ENCODE measurements around the gene SMTNL2.
A peak's percentile ranks its signal among the peaks of the same experiment; 100 is the strongest.
"Not testable (repeated sequence)": the region's sequence is repeated elsewhere in the genome, so short reads cannot be mapped to it uniquely, and the experiment has no call there.

SMTNL2 gene

GRCh38 chr17:4634976-4635375 is 50.6 kb downstream of the SMTNL2 start:
- no peak for DNase-seq (ENCODE audit: low read depth in 2 of 2)

GRCh38 chr17:4635823-4636375 is 51.6 kb downstream of the SMTNL2 start:
- no peak for DNase-seq (ENCODE audit: low read depth in 2 of 2)

GRCh38 chr17:4636474-4637100 is 52.3 kb downstream of the SMTNL2 start:
- DNase-seq (ENCODE audit: low read depth in 2 of 2), result no peak

- not testable (repeated sequence) for DNase-seq (ENCODE audit: low read depth in 2 of 2)
Measured at GRCh38 chr17:4638766-4639165, 54.4 kb downstream of the SMTNL2 start.

- DNase-seq (ENCODE audit: low read depth in 2 of 2), result peak; percentile 22 to 28
Measured at GRCh38 chr17:4639301-4640059, 55.2 kb downstream of the SMTNL2 start.

- DNase-seq (ENCODE audit: low read depth in 2 of 2), result not testable (repeated sequence)
Measured at GRCh38 chr17:4640569-4641188, 56.4 kb downstream of the SMTNL2 start.

GRCh38 chr17:4641297-4642195 is 57.2 kb downstream of the SMTNL2 start, which contains the start of gene ALOX15:
ALOX15 (minus strand) TSS chr17:4641678; CDS start chr17:4641651, 27 bp downstream.
- no peak for DNase-seq (ENCODE audit: low read depth in 2 of 2)

GRCh38 chr17:4642286-4642685 is 58.0 kb downstream of the SMTNL2 start:
- DNase-seq (ENCODE audit: low read depth in 2 of 2), result no peak

- DNase-seq (ENCODE audit: low read depth in 2 of 2), result no peak
Measured at GRCh38 chr17:4643676-4644075, 59.3 kb downstream of the SMTNL2 start.

- no peak for DNase-seq (ENCODE audit: low read depth in 2 of 2)
Measured at GRCh38 chr17:4645642-4646041, 61.3 kb downstream of the SMTNL2 start.

- no peak for DNase-seq (ENCODE audit: low read depth in 2 of 2)
Measured at GRCh38 chr17:4648741-4649140, 64.4 kb downstream of the SMTNL2 start.

- no peak for DNase-seq (ENCODE audit: low read depth in 2 of 2)
Measured at GRCh38 chr17:4652997-4653396, 68.7 kb downstream of the SMTNL2 start.

GRCh38 chr17:4655933-4656332 is 71.6 kb downstream of the SMTNL2 start:
- DNase-seq (ENCODE audit: low read depth in 2 of 2), result not testable (repeated sequence)

- no peak for DNase-seq (ENCODE audit: low read depth in 2 of 2)
Measured at GRCh38 chr17:4657678-4658077, 73.3 kb downstream of the SMTNL2 start.

Measured in stimulated activated CD4-positive, alpha-beta T cell treated with anti-CD3 and anti-CD28 coated beads, Interleukin-15, amount 100 ng/mL, for 48 hours (primary cell).